GM03348 (cell line): ENCODE data around the gene COL6A5.
"Not testable (repeated sequence)": the region's sequence is repeated elsewhere in the genome, so short reads cannot be mapped to it uniquely, and the experiment has no call there.

Source experiments
- DNase-seq: peaks from one replicate; pipeline ENCODE4 v3.0.0; 2012; ENCODE audit warnings: low spot score

COL6A5 gene

DNA sequence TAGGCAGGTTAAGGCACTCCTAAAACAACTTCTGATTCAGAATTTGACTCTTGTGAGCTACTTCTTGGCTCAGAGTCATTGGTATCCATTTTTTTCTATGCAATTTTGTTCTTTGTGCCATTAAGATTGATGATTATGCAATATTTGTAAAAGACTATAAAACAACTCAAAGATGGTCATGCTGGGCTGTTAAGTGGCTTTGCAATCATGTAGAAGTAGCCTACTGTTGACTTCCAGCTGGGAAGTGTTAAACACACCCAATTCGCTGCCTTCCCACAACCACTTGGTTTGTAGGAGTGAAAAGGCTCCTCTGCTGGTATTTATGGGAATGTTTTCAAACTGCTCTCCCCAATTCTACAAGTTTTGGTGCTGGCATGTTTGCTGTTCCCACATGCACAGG lies 96.8 kb downstream of the COL6A5 start:
- no peak for DNase-seq

DNA sequence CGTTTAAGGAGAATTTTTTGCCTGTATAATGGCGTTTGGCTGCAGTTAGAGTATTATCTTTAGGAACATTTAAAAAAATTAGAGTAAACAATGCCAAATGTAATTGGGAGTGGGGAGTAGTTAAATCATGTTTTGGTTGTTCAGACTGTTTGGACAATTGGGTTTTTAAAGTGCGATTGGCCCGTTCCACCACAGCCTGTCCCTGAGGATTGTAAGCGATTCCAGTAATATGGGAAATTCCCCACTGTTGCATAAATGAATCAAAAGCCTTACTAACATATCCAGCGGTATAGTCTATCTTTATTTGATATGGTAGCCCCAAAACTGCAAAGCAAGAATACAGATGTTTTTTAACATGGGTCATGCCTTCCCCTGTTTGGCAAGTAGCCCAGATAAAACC lies 101.4 kb downstream of the COL6A5 start:
- not testable (repeated sequence) for DNase-seq

DNA sequence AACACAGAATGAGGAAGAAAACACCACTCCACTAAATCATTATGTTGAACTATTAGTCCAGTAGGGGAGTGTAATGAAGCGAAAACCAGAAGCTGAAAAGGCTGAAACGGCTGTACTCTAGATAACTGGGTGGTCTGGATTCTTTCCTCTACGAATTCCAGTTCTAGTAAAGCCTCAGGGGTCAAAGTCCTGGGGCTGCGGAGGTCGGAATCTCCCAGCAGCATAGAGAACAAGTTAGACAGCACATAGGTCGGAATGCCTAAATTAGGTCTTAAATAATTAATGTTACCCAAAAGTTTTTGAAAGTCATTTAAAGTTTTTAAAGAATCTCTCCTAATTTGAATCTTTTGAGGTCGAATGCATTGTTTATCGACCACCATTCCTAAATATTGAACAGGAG lies 102.7 kb downstream of the COL6A5 start:
- not testable (repeated sequence) for DNase-seq

DNA sequence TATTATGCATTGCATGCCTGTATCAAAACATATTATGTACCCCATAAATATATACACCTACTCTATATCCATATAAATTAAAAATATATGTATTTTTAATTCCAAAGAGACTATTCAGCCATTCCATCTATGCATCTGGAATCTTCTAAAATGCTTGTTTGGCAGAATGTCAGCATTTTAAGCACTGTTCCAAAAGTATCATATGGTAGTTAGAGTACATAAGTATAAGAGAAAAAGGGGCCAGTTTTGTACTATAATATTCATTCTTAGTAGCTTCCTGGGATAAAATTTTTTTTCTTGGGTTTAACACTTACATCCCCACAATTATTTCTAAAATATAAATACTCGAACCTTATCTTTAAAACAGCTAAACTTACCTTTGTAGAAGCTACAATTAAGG lies 111.1 kb downstream of the COL6A5 start:
- no peak for DNase-seq

DNA sequence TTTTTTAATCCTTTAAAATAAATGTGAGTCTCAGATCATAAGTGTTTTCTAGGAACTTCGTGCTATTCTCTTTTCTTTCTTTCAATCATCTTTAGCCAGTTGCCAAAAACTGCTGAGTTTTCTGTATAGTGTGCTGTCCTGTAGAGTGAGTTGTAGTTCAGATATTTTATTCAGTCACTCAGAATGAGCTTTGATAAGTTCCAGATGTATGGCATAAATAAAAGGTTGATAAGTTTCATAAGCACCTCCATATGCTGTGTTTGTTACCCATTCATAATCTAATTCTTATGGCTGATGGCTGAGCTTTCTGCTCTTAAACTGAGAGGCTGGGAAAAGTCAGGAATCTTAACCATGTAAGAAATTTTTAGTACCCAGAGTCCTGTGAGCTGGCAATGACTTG lies 112.2 kb downstream of the COL6A5 start:
- no peak for DNase-seq

DNA sequence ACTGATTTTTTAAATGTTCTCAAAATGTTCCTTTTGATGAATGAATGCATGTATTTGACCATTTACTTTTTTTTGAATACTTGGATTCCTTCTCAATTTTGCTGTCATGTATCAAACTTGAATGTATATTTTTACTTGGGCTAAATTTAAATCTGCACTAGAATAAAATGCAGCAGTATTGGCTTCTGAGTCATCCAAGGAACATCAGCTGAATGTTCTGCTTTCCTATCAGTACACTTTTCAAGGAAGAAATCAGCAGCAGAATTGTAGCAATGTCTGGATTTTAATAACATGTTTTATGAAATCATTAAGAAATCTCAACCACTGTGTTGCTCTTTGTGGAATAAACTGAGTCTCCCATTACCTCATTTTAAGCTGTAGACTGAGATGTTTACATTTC lies 114.5 kb downstream of the COL6A5 start:
- DNase-seq, result no peak

DNA sequence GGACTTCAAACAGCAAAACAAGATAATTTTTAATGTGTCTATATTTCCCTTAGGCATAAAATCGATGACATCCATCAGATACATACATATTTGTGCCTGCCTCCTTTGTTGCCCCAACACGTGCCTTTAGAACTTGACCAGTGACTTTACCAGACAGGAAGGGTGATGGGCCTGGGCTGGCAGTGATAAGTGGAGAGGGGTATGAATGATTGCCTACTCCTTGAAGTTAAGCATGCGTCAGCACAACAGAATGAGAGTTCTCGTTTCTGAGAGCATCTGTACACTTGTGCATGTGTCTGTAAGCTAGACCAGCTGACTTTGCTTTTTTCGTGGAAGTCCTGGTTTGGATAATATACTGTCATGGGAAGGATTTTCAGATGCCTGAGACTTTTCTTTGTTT lies 116.6 kb downstream of the COL6A5 start:
- no peak for DNase-seq

DNA sequence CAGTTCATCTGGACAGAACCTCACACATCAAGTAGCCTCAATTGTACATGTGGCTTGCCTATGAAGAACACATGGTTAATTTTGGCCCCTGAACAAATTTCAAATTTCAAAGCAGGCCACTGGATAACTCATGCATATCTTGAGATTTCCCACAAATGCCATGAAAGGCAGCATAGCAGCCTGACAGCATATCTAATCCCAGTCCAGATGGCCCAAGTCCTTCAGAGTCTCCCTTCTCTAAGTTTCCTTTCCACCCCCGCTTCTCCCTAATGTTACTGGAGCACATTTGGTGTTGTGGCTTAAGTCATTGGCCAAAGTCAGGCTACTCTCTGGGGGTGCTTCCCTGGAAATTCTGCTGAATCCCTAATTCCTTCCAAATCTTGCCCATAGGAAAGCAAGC lies 117.7 kb downstream of the COL6A5 start:
- DNase-seq, result no peak

DNA sequence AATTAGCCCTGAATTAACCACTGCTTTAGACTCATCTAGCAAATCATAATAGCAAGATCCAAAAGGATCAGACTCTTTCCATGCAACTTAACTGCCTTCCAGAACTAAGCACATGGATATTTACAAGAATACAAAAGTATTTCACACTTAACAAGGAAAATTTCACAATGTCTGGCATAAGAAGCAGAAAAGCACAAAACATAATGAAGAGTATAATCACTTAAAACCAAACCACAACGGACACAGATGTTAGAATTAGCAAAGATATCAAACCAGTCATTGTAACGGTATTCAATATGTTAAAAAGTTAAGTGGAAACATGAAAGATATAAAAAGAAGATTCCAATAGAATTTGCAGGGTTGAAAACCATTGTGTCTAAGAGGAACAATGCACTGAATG lies 120.0 kb downstream of the COL6A5 start:
- DNase-seq, result no peak

DNA sequence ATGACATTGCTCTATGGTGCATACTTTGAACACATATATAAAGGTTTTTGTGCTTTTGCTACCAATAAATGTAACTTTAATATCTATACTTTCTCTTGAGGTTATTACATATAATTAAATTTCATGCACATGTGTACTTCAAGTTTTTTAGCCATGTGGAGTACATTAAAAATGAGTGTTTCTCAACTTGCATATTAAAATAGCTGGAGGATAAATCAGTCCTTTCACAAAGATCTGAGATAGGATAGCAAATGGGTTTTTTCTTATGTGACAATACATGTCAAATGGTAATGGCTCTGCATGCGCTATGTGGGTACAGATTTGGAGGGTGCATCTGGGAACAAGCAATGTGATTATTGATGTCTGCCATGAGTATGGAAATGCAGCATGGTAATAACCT lies 122.8 kb downstream of the COL6A5 start:
- no peak for DNase-seq

DNA sequence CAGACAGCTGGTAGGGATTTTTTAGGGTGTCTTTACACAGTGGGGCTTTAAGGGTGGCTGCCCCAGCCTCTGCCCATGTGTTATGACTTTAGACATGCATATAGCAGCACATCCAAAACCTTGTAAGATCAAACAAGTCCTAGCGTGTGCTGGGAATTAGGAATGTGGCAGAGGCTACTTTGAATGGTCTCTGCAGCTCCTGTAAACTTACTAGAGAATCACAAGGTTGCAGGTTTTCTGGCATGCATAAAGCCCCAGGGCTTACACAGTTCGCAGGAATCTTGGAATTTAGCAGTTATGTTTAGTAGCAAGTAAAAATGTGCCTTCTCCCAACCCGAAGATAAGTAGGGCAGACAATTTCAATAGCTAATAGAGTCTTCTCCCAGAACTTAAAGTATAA lies 124.7 kb downstream of the COL6A5 start:
- no peak for DNase-seq

DNA sequence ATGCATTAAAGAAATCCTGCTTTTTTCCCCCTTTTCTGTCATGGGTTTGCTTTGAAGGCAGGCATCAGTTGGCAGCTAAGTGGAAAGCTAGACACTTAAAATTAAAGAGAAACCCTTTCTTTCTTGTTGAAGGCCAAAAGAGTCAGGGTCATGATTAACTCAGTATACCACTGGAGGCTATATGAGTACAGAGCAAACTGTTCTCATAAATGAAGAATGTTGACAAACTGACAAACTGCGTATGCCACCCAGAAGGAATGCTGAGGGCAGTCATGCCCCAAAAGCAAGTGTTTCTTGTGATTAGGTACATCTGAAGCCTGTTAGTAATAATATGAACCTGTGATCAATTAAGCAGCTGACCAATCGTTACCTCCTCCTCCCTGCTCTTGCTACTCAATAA lies 127.9 kb downstream of the COL6A5 start:
- no peak for DNase-seq

DNA sequence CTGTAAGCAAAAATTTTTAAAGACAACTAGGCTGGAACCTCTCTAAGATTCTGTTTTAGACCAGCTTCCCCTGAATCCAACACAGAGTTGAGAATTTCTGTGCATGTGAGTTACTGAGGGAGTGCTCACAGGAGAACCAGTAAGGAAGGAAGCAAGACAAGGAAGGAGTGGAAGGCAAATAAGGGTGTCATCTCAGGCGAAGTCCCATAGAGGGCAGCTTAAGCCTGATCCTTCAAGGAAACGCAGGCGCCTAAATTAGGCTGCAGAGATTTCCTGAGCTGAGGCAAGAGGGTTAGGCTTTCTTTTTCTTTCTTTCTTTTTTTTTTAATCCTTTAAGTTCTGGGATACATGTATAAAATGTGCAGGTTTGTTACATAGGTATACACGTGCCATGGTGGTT lies 135.3 kb downstream of the COL6A5 start:
- peak; percentile 49 for DNase-seq

DNA sequence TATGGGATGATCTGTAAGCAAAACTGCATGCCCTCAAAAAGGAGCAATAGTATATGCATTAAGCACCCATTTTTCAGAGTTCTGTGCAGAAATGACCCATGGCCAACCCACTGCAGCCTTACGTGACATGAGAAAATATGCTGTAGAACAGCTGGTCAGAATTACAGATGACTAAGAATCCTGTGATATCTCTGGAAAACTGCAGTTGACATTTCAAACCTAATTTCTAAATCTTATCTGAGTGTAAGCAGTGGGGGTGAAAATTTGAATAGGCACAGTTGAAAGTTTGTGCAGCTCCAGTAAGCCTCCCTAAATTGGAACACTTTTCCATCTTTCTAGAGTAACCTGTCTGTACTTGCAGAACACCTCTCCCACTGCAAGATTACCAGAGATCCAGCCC lies 142.8 kb downstream of the COL6A5 start:
- peak; percentile 10 for DNase-seq

DNA sequence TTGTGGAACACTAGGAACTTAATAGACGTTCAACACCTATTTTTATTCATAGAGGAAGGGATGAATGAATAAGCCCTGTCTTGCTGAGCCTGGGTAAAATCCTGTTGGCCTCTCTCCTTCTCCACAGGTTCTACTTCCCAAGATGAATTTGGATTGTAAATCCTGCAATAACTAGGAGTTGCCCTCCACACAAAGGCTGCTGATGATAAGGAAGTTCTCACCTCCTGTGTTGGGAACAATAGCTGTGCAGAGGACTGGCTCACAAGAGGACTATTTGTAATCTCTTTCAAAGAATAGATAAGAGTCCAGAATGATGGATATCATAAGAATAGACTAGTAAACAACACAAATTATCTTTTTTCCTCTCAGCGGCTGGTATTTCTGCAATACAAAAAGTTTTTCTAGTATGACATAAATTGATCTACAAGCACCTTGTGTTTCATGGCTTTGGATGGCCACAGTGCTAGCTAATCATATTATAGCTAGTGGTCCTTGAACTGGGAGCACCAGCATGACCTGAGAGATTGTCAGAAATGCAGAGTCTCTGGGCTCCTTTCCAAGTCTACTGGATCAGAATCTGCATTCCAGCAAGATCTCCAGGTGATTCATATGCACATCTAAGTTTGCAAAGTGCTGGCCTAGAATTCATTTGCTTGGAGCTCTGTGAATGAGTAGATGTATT lies 143.4 kb downstream of the COL6A5 start:
- no peak for DNase-seq

DNA sequence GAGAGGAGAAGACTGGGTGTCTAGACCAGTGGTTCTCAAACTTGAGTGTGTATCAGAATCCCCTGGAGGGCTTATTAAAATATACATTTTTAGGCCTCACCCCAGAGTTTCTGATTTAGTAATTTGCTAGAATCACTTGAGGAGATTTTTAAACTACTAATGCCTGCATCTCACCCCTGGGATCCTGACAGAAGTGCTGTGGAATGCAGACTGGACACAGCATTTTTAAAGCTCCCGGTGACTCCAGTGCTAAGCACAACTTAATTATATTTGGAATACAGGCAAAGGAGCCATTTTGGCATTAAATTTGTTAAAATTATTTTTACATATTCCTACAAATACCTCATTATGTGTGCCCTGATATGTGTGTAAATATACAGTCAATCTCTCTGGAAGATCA lies 144.8 kb downstream of the COL6A5 start:
- DNase-seq, result peak; percentile 35

DNA sequence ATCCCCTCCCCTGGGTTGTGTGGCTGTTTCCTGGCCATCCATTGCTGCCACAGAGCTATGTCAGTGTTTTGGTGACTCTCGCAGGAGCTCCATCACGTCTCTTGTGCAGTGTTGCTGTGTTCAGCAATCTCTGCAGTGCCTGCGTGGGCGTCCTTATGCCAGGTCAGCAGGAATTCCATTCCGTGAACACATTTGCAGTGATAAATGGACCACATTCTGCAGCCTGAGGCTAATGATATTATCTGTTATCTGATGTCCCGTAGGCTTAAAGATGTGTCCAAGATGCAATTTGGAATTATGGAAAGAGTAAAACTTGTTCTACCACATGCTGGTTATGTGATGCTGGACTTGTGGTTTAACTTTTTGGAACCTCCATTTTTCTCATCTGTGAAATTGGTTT lies 146.0 kb downstream of the COL6A5 start:
- DNase-seq, result no peak

DNA sequence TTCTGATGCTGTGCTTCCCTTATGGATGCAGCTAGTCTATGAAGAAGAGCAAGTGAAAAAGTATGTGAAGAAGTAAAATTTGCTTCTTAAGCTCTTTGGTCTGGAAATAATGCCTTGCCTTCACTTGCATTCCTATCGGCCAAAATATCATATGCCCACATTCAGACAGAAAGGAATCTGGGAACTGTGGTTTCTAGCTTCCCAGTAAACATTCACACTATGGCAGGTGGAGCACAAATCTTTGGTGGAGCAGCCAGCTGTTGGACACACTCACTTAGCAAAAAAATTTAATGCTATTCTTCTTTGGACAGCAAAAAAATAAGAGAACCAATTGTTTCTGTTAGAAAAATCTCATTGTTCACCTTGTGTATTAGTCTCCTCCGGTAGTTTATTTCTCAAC lies 159.2 kb downstream of the COL6A5 start:
- no peak for DNase-seq

DNA sequence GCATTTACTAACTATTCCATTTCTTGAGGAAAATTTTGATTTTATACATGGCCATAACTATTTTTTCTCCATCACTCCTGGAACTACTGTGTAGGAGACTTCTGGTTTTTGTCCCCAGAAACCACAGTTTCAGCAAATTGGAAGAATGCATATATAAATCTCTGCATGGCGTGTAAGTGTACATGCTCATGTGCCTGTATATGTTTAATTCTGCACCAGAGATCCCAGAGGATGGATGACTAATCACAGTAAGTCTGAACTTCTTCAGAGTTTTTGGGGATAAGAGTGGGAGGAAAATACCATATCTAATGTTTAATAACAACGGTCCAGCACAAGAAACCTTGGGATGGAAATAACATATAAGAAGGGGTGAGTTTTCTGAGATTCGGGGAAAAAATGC lies 160.6 kb downstream of the COL6A5 start:
- DNase-seq, result no peak

DNA sequence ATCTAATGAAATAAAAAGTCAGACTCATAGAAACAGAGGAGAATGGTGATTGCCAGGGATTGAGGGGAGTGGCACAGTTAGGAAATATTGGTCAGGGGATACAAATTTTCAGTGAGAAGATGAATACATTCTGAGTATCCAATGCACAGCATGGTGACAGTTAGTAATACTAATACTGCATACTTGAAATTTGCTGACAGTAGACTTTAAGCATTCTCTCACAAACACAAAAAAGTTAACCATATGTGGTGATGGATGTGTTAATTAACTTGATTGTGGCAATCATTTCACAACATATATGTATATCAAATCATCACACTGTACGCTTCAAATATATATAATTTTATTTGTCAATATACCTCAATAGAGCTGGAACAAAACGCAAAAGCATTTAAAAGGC lies 162.3 kb downstream of the COL6A5 start:
- DNase-seq, result no peak

DNA sequence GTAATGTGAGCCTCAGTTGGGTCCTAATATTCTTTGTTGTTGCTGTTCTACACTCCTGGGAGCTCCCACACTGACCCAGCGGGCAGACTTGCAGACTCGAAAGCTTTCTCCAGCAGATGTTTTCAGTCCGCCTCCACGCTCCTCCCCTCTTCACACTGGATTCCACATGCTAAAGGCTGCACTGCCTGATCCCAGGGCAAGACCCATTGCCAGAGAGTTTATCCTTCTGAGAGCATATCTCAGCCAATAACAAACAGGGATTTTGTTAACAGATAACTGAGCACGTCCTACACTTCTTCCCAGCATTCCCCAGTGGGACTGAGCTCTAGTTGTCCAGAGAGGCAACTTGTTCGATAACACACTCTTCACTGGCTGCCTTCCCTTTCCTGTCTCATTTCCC lies 163.5 kb downstream of the COL6A5 start:
- peak; percentile 10 for DNase-seq

DNA sequence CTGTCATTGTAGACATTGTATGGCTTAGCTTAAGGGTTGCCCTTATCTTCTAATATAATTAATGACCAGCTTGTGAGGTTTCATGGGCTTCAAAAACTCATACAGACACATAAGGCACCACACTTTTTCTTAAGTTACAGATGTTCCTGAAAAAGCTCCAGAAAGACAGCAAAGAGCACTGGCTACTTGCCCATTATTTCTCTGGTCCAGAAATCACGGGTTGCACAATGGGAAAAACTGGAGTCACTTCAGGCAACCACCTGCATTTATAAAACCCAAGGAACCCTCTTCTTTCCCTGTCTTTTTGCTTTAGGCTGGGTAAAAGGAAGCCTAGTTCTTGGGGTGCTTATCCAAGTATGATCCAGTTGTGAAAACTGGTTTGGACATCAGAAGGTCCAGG lies 169.2 kb downstream of the COL6A5 start:
- DNase-seq, result no peak

DNA sequence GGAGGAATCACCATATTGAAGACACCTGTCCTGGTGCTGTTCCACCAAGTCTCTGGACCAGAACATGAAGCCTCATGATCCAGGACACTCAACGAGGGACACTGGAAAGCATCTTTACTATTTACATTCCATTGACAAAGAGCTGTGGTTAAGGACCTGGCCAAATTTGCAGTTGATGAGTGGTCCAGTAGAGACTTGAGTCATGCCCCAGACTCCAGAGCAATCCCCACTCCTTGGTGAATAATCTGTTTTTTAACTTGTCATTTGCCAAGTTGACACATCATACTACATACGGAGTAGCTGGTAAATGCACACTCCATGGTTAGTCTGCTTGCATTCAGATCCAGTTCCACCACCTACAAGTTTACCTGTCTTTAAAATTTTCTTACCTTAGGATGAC lies 170.3 kb downstream of the COL6A5 start:
- DNase-seq, result no peak

DNA sequence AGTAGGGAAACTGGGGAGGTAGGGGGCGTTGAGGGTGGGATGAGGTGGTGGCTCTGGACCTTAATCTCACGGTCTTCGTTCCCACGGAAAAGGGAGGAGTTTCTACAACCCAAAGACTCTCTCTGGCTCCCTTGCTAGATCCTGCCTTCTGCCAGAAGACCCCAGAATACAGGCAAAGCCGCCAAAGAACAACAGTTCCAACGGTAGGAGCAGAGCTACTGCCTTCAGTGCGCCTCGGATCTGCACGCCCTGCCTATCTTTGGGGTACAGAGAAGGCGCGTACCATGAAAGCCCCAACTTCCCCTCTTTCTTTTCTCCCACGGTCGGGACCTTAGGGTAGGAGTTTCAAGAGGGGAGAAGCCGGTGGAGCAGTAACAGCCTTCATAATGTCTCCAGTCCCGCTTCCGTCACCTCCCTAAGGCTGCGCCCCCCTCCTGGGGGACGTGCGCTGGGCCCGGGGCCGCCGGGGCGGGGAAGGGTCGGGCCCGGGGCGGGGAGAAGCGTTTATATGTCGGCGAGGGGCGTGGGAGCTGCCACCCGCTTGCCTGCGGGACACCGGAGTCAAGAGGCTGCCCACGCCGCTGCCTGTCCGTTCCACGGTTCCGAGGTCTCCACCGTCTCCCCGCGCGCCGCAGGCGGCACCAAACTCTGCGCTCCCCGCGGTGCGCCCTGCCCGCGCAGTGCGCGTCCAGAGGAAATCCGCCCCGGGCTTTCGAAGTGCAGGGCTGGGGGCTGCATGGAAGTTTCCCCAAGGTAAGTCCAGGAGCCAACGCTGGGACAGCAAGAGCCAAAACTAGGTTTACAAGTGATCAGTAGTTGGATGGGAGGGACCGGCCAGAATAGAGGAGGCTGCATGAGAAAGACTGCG lies 171.4 kb downstream of the COL6A5 start, which contains the start of gene COL6A6:
COL6A6 (plus strand) TSS at position 533 of the 868 bp plus-strand sequence. CDS start 43,188 bp downstream, outside the sequence.
- peak; percentile 9 for DNase-seq
